Measurements from ENCODE around the gene SRMS. TPM values are rescaled to one million over a fixed set of nuclear protein-coding genes. Genes with fewer than 3 reads are reported as not detected.

SRMS gene
- total and polyA plus RNA-seq, 2 donors from 2014 or later, result 0.38 TPM; not detected in 1

- DNase-seq, result no peak
These were observed 9.4 kb upstream of the SRMS start for GRCh38 chr20:63556873-63557478.

GRCh38 chr20:63555661-63556381 lies 8.3 kb upstream of the SRMS start:
- no peak for TF ChIP-seq CTCF (IDR thresholded peaks at IDR 0.05; ENCODE audit: borderline replicate concordance, extremely low read depth, insufficient read depth)
- Histone ChIP-seq H3K9me3 (ENCODE audit: control insufficient read depth in 2 of 3, insufficient read depth in 1 of 3, low read length in 3 of 3) (no peaks in the 10 kb centered on the region), H3K36me3 (ENCODE audit: control insufficient read depth in 2 of 3, insufficient read depth in 3 of 3, low read length in 3 of 3) (peaks cover 0 to under 1% (median 0%) of the 10 kb centered on the region in 3 donors), H3K4me3 (ENCODE audit: low read length in 3 of 3) (no peak overlapping the region), H3K4me1 (ENCODE audit: control insufficient read depth in 2 of 3, insufficient read depth in 2 of 3, low read depth in 1 of 3, low read length in 3 of 3) (no peaks in the 10 kb centered on the region), H3K27ac (ENCODE audit: low read depth in 2 of 2, low read length in 2 of 2) (no peak overlapping the region), H3K27me3 (ENCODE audit: control insufficient read depth, insufficient read depth, low read length) (no peaks in the 10 kb centered on the region), H3K9ac (ENCODE audit: low read length in 3 of 3) (no peak overlapping the region)
- DNase-seq (peak in 2 of 5 donors; percentile 31 to 39), FAIRE-seq (no peak)
- intact Hi-C loops (cut with DNase I), result no loop called here

More at GRCh38 chr20:63556873-63557478, 9.4 kb upstream of the SRMS start:
- TF ChIP-seq CTCF (IDR thresholded peaks at IDR 0.05; ENCODE audit: borderline replicate concordance, extremely low read depth, insufficient read depth), result no peak
- Histone ChIP-seq H3K9me3 (ENCODE audit: control insufficient read depth in 2 of 3, insufficient read depth in 1 of 3, low read length in 3 of 3) (no peaks in the 10 kb centered on the region), H3K4me1 (ENCODE audit: control insufficient read depth in 2 of 3, insufficient read depth in 2 of 3, low read depth in 1 of 3, low read length in 3 of 3) (no peaks in the 10 kb centered on the region), H3K9ac (ENCODE audit: low read length in 3 of 3) (no peak overlapping the region), H3K27ac (ENCODE audit: low read depth in 2 of 2, low read length in 2 of 2) (no peak overlapping the region), H3K36me3 (ENCODE audit: control insufficient read depth in 2 of 3, insufficient read depth in 3 of 3, low read length in 3 of 3) (peaks cover 0 to 3% (median 0%) of the 10 kb centered on the region in 3 donors), H3K27me3 (ENCODE audit: control insufficient read depth, insufficient read depth, low read length) (no peaks in the 10 kb centered on the region), H3K4me3 (ENCODE audit: low read length in 3 of 3) (no peak overlapping the region)
- no peak for FAIRE-seq
- intact Hi-C loops (cut with DNase I), result no loop called here

- DNase-seq (peak in 2 of 5 donors; percentile 45 to 80), FAIRE-seq (no peak)
- Histone ChIP-seq H3K27me3 (ENCODE audit: control insufficient read depth, insufficient read depth, low read length) (no peaks in the 10 kb centered on the region), H3K4me1 (ENCODE audit: control insufficient read depth in 2 of 3, insufficient read depth in 2 of 3, low read depth in 1 of 3, low read length in 3 of 3) (no peaks in the 10 kb centered on the region), H3K27ac (ENCODE audit: low read depth in 2 of 2, low read length in 2 of 2) (no peak overlapping the region), H3K4me3 (ENCODE audit: low read length in 3 of 3) (peak overlapping the region in 1 of 3 donors; percentile 16), H3K9me3 (ENCODE audit: control insufficient read depth in 2 of 3, insufficient read depth in 1 of 3, low read length in 3 of 3) (no peaks in the 10 kb centered on the region), H3K36me3 (ENCODE audit: control insufficient read depth in 2 of 3, insufficient read depth in 3 of 3, low read length in 3 of 3) (no peaks in the 10 kb centered on the region), H3K9ac (ENCODE audit: low read length in 3 of 3) (no peak overlapping the region)
- no peak for TF ChIP-seq CTCF (IDR thresholded peaks at IDR 0.05; ENCODE audit: borderline replicate concordance, extremely low read depth, insufficient read depth)
- intact Hi-C loops (cut with DNase I), result no loop called here
These were observed 7.1 kb upstream of the SRMS start for GRCh38 chr20:63554361-63555278.
